ENCODE data around the gene CEP97. TPM values are rescaled to one million over a fixed set of nuclear protein-coding genes. Genes with fewer than 3 reads are reported as not detected.

The CEP97 gene
- total and polyA plus RNA-seq, 11 donors, result 1.9 to 12.3 (median 6.8) TPM

DNA sequence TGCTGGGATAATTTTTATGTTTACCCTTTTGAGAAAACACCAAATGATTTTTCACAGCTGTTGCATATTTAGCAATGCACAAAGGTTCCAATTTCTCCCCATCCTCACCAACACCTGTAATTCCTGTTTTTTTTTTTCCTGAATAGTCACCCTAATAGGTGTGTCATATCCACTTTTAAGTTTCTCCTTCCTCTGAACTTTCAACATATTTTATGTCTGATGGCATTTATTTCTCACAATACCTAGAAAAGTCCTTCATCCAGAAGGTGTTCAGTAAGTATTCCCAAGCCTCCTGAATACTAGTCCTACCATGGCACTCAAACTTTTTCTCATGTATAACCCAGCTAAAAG, 39.4 kb upstream of the CEP97 start:
- no peaks in the 10 kb centered on the region for H3K9me3 ChIP-seq
- peak overlapping the region in 6 of 12 donors; percentile 80 to 97 (median 94) for H3K27ac ChIP-seq
- H3K36me3 ChIP-seq, result peaks cover 0 to 59% (median 57%) of the 10 kb centered on the region in 9 donors
- no peaks in the 10 kb centered on the region for H3K27me3 ChIP-seq
- DNase-seq, result no peak
- TF ChIP-seq, protein P1, sequence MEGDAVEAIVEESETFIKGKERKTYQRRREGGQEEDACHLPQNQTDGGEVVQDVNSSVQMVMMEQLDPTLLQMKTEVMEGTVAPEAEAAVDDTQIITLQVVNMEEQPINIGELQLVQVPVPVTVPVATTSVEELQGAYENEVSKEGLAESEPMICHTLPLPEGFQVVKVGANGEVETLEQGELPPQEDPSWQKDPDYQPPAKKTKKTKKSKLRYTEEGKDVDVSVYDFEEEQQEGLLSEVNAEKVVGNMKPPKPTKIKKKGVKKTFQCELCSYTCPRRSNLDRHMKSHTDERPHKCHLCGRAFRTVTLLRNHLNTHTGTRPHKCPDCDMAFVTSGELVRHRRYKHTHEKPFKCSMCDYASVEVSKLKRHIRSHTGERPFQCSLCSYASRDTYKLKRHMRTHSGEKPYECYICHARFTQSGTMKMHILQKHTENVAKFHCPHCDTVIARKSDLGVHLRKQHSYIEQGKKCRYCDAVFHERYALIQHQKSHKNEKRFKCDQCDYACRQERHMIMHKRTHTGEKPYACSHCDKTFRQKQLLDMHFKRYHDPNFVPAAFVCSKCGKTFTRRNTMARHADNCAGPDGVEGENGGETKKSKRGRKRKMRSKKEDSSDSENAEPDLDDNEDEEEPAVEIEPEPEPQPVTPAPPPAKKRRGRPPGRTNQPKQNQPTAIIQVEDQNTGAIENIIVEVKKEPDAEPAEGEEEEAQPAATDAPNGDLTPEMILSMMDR (IDR thresholded peaks at IDR 0.05), result no peak
- no peak for TF ChIP-seq POLR2A (IDR thresholded peaks at IDR 0.05)
- peaks cover 4 to 54% (median 27%) of the 10 kb centered on the region in 12 donors for H3K4me1 ChIP-seq
- intact Hi-C loops (cut with DNase I), result loop anchor here in 2 of 10 donors (5.0 kb wide), 2 partner anchors 42 to 113 kb away; partner anchors contain the start of gene PCNP (in 2 of the 2)
- no peak for ATAC-seq
- H3K4me3 ChIP-seq, result peak overlapping the region in 11 of 12 donors; percentile 51 to 93 (median 80)

DNA sequence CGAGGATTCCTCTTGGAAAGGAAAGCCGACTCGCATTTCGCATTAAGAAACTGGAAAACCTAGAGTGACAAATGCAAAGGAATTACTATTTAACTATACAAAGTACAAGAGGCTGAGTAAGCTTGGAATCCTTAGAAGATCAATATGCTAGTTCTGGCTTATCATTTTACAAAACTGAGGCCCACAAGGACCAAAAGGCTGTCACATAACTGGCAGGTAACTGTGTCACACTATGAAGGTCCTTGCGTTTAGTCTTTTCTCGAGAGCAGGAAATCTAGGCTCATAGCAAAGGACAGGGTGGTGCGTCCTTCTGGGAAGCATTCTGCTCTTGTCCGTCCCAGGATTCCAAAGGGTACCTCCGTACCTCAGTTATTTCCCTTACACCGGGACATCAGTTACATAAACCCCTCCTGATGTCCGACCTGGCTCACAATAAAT, 38.5 kb upstream of the CEP97 start:
- Histone ChIP-seq H3K4me1 (peaks cover 4 to 62% (median 27%) of the 10 kb centered on the region in 12 donors), H3K27ac (peak overlapping the region; percentile 66 to 97 (median 88)), H3K9me3 (no peaks in the 10 kb centered on the region), H3K36me3 (peaks cover 0 to 50% (median 48%) of the 10 kb centered on the region in 9 donors), H3K4me3 (peak overlapping the region; percentile 51 to 93 (median 76)), H3K27me3 (no peaks in the 10 kb centered on the region)
- WGBS, 4 donors, result 0 to 2% (median 1%) methylated on average over 11 of the region's 11 CpGs
- TF ChIP-seq POLR2A (IDR thresholded peaks at IDR 0.05), result no peak
- TF ChIP-seq, protein P1 (IDR thresholded peaks at IDR 0.05), result no peak
- ATAC-seq, result peak; percentile 13 to 37 (median 20)
- no peak for DNase-seq
- intact Hi-C loops (cut with DNase I), result loop anchor here in 6 of 10 donors (1.0 to 5.0 kb wide), 3 partner anchors 9 to 114 kb away; partner anchors contain the start of genes ZBTB11 (in 4 of the 6) and PCNP (in 2 of the 6)

DNA sequence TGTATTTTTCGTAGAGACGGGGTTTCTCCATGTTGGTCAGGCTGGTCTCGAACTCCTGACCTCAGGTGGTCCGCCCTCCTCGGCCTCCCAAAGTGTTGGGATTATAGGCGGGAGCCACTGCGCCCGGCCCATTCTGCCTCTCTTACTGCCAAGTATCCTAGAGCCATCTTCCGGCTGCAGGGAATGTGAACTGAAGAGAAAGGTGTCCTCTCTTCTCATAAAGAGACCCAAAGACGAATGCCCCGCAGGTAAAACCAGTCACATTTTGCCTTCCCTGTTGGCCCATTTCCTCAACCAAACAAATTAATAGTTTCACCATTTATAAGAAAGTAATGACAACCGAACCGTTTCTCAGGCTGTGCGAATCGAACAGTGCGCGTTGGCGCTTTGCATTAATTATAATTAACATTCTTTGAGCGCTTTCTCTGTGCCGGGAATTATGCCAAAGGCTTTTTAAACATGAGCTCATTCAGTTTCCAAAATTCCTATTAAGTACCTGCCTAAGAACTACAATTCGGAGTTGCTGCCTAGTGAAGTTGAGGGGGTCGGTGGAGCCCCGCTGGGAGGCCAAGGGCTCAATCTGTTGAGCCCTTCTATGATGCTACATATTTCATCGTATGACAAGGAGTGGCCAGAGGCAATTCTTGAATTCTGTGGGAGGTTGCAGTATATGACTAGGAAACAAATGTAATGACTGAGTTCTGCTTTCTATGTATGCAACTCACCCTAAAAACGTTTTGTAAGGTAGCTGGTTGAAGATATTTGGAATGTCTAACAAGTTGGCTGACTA, 37.1 kb upstream of the CEP97 start:
- intact Hi-C loops (cut with DNase I), result loop anchor here in 2 of 10 donors (5.0 kb wide), 2 partner anchors 40 to 115 kb away; partner anchors contain the start of gene PCNP (in 2 of the 2)
- WGBS, 4 donors, result 41 to 63% (median 54%) methylated on average over 24 to 25 of the region's 25 CpGs
- ATAC-seq (peak in 3 of 4 donors; percentile 1 to 3 (median 2)), DNase-seq (peak in 1 of 5 donors; percentile 36)
- Histone ChIP-seq H3K4me1 (peaks cover 4 to 56% (median 27%) of the 10 kb centered on the region in 12 donors), H3K36me3 (peaks cover 0 to 35% (median 33%) of the 10 kb centered on the region in 9 donors), H3K27ac (peak overlapping the region; percentile 66 to 97 (median 88)), H3K9me3 (no peaks in the 10 kb centered on the region), H3K4me3 (peak overlapping the region; percentile 36 to 93 (median 76)), H3K27me3 (no peaks in the 10 kb centered on the region)
- no peak for TF ChIP-seq POLR2A (IDR thresholded peaks at IDR 0.05)
- TF ChIP-seq, protein P1 (IDR thresholded peaks at IDR 0.05), result no peak

DNA sequence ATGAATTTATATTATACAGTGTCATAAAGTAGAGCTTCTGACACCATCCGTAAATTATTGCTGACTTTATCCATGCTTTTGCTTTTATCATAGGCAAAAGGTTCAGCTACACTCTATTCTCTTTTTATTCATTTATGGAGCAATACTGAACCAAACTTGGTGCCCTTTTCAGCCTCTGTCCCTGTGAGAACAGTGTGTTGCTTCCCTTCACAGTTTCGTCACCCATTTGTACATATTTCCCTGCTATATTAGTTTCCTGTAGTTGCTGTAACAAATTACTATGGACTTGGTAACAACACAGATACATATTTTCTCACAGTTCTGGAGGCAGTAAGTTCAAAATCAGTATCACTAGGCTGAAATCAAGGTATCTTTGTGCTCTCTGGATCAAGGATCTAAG, 35.1 kb upstream of the CEP97 start:
- TF ChIP-seq, protein P1 (IDR thresholded peaks at IDR 0.05), result no peak
- no peak for TF ChIP-seq POLR2A (IDR thresholded peaks at IDR 0.05)
- H3K4me1 ChIP-seq, result peaks cover under 1 to 39% (median 19%) of the 10 kb centered on the region in 12 donors
- no peak overlapping the region for H3K4me3 ChIP-seq
- ATAC-seq, result no peak
- no peaks in the 10 kb centered on the region for H3K27me3 ChIP-seq
- H3K27ac ChIP-seq, result no peak overlapping the region
- 80 to 90% (median 87%) methylated on average over 2 of the region's 2 CpGs for WGBS, 4 donors
- H3K9me3 ChIP-seq, result no peaks in the 10 kb centered on the region
- DNase-seq, result no peak
- peaks cover 0 to 16% (median 14%) of the 10 kb centered on the region in 9 donors for H3K36me3 ChIP-seq
- intact Hi-C loops (cut with DNase I), result loop anchor here in 2 of 10 donors (5.0 kb wide), 2 partner anchors 38 to 117 kb away; partner anchors contain the start of gene PCNP (in 2 of the 2)

Measured in heart left ventricle (tissue), 16 donors.